IPS-18c (cell line): ENCODE measurements around the gene ID1.
A peak's percentile ranks its signal among the peaks of the same experiment; 100 is the strongest.
"Not testable (repeated sequence)": the region's sequence is repeated elsewhere in the genome, so short reads cannot be mapped to it uniquely, and the experiment has no call there.

Source experiments
- H3K4me3 ChIP-seq: 2 replicates; pipeline ENCODE4 v1.7.0; 2013; ENCODE audit warnings: low read depth, mild to moderate bottlenecking, low read length, moderate library complexity; ENCODE audit not compliant: insufficient read depth
- H3K9me3 ChIP-seq: one replicate; pipeline ENCODE4 v1.6.1; 2013; ENCODE audit warnings: mild to moderate bottlenecking, low read length, moderate library complexity; ENCODE audit not compliant: control insufficient read depth, insufficient read depth

Gene ID1

DNA sequence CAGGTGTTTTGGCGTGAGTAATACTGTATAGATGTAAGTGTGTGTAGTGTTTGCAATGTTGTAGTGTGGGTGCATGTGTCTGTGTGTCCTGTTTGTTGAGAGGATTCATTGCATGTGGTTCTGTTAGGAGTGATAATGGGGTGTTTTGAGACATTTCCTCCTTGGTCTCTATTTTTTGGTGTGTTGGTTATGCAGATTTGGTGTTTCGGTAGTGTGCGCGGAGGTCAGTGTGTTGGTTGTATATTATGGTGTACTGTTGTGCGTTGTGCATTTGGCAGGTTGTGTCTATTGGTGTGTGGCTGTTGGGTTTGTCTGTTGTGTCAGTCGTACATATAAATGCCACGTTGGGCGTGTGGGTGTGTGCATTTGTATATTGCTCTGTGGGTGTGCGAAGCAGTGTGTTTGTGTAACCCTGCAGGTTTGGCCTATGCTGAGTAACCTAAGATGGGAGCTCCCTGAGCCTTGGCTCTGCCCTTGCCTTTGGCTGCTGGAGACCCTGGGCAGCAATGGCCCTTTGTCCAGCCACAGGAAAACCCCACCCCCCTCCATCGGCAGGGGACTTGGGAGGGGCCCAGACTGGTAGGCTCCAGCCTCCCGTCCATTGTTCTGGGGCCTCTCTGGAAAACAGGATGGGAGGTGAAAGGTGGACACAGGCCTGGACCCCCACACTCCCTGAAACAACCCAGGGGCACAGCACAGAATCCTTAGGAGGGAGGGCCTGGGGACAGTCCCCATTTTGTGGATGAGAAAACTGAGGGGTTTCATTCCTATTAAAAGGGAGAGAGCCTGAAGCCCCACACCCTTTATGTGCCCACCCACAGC, 10.3 kb upstream of the ID1 start:
- H3K9me3 ChIP-seq: no peaks in the 10 kb centered on the region
- no peak overlapping the region for H3K4me3 ChIP-seq

DNA sequence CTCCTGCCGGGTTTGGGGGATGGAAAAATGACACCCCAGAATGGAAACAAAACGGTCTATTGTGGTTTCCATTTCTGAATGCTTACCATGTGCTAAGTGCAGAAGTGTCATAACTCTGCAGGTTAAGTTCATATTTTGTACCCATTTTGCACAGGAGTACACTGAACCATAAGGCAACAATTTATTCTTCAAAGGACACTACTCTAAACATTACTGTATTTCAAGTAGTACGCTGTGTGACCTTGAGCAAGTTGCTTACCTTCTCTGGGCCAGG, 9.8 kb upstream of the ID1 start:
- Histone ChIP-seq H3K9me3 (no peaks in the 10 kb centered on the region), H3K4me3 (no peak overlapping the region)

DNA sequence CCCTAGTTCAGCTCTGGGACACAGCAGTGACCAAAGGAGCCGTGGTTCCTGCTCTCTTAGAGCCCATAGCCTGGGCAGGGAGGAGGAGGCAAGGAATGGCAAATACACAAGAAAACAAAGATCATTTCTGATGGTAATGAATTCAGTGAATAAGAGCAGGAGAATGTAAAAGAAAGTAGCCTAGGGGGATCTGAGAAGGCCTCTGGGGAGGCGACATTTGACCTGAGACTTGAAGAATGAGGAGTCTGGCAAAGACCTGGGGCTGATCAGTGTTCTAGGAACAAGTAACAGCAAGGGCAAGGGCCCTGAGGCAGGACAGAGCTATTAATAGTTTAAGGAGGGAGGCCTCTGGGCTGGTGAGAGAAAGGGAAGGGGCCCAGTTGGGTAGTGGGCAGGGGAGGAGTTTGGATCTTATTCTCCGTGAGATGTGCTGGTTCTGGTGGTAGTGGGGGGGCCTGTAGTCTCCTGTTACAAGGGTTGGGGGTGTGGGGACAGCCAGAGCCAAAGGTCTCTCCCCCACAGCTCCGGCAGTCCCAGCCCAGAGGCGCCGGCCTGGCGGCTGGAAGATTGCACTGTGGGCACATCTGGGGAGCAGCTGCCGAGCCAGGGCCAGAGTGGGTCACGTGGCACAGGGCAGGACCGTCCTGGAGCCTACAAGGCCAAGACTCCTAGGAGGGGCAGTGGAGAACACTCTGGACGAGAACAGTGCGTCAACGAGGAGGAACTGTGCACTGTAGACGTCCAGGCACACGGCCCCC, 9.3 kb upstream of the ID1 start:
- no peak overlapping the region for H3K4me3 ChIP-seq

DNA sequence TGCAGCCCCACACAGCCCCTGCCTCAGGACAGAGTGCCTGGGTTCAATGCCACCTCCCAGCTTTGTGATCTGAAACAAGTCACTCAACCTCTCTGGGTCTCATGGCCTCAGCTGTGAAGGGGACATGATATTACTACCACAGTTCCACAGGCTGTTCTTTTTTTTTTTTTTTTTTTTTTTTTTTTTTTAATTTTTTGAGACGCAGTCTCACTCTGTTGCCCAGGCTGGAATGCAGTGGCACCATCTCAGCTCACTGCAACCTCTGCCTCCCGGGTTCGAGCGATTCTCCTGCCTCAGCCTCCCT, 8.7 kb upstream of the ID1 start:
- H3K4me3 ChIP-seq, H3K9me3 ChIP-seq: not testable (repeated sequence)

More for the DNA sequence above, 9.3 kb upstream of the ID1 start:
- no peaks in the 10 kb centered on the region for H3K9me3 ChIP-seq

DNA sequence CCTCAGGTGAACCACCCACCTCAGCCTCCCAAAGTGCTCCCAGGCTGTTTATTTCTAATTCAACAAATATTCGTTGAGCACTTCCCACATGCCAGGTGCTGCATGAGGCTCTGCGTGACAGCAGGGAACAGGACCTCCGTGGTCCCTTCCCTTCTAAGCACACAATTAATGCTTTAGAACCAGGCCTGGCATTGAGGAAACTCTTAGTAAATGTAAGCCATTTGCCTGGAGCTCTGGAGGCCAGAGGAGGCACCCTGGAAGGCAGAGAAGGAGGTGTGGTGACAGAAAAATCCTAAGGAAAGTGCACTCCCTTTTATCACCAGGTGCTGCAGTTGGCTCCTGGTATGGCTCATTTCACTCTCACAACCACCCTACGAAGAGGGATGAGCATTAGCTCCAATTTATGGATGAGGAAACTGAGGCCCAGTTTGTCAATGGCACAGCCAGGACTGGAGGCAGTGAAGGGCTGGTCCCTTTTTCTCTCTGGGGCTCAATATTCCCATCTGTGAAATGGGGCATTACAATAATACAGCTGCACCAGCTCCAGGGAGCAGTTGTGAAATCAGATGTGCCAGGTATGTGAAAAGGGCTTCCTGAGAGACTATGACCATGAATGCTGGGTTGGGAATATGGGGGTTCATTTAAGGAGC, 8.1 kb upstream of the ID1 start:
- Histone ChIP-seq H3K9me3 (no peaks in the 10 kb centered on the region), H3K4me3 (no peak overlapping the region)

DNA sequence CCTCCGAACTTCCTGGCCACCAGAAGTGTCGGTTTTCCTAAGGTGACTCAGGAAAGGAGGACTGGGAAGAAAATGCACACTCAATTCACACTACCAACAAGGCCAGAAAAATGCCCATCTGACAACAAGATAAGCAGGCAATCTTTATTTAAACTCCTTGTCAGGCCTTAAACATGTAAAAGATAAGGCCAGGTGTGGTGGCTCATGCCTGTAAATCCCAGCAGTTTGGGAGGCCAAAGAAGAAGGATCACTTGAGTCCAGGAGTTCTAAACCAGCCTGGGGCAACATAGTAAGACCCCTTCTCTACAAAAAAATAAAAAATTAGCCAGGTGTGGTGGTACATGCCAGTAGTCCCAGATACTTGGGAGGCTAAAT, 7.6 kb upstream of the ID1 start:
- Histone ChIP-seq H3K9me3 (no peaks in the 10 kb centered on the region), H3K4me3 (no peak overlapping the region)

DNA sequence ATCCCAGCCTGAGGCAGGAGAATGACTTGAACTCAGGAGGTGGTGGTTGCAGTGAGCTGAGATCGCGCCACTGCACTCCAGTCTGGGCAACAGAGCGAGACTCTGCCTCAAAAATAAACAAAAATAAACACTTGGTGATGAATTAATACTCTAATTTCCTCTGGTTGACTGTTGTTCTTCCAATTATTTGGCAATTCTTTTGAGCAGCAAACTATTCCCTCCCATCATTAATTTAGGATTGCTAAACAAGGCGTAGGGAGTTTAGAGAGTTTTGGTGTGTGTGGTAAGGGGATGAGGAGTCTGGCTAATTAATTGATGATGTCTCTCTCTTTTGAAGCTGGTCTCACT, 2.7 kb upstream of the ID1 start:
- peaks cover 3% of the 10 kb centered on the region for H3K9me3 ChIP-seq
- no peak overlapping the region for H3K4me3 ChIP-seq

DNA sequence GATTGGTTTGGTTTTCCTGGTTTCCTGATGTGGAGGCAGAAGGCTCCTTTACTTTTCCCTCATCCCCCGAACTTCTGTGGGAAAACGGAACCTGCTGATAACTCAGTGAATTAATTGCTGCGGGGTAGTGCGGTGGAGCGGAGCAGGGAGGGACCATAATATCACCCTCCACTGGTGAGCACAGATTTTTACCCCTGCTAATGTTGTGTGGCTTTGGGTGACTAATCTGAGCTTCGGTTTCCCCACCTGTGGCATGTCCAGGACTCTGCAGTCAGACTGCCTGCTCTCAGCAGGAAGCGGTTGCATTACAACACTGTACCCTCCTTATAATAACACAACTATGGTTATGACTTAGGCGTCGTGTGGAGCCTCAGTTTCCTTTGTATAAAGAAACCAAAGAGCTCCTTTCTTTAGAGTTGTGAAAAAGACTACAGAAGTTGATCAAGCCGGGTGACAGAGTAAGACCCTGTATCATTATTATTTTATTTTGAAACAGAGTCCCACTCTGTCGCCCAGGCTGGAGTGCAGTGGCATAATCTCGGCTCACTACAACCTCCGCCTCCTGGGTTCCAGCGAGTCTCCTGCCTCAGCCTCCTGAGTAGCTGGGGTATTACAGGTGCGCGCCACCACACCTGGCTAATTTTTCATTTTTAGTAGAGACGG, 2.2 kb upstream of the ID1 start:
- Histone ChIP-seq H3K4me3 (no peak overlapping the region), H3K9me3 (peaks cover 3% of the 10 kb centered on the region)

DNA sequence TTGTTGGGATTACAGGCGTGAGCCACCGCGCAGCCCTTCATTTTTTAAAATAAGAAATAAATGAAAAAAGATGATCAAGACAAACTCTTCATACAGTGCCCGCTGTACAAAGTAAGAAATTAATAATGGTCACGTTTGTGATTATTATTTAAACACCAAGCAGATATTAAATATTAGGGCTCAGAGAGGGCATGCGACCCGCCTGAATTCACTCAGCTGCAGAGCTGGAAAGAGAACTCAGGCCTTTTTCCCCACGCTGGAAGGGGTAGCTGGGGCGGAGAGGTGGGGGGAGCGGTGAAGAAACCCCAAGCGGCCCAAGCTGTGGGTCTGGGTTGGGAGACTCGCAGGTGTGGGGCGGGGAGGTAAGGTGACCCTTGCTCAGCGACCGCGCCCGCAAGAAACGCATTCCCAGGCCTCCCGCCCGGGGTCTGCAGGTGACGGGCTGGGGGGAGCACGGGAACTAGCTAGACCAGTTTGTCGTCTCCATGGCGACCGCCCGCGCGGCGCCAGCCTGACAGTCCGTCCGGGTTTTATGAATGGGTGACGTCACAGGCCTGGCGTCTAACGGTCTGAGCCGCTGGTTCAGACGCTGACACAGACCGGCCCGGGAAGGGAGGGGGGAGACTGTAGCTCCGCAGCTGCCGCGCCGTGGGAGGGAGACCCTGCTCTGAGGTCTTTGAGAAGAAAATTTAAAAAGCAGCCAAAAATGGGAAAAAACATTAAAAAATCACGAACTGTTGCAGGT, 1.1 kb upstream of the ID1 start:
- Histone ChIP-seq H3K9me3 (peaks cover 3% of the 10 kb centered on the region), H3K4me3 (peak overlapping the region; percentile 99)

DNA sequence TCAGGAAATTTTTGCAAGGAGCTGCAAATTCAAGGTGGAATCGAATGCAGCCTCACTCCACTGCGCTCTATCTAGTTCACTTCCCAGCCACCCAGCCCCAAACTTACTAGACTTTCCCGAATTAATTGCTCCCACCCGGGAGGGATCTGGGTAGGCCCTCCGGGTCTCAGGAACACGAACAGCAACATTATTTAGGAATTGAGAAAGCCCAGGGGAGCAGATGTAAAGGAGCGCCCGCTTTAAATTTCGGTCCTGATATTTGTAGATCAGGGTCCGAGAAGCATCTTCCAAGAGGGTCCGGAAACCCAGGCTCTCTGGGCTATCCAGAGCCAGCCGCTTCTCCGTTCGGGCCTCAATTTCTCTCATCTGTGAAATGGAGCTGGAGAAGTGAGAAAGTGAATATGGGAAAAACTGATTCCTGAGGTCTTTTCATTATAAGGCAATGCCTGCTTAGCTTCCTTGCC, 490 bp upstream of the ID1 start:
- peak overlapping the region; percentile 99 for H3K4me3 ChIP-seq
- H3K9me3 ChIP-seq: peaks cover 3% of the 10 kb centered on the region

DNA sequence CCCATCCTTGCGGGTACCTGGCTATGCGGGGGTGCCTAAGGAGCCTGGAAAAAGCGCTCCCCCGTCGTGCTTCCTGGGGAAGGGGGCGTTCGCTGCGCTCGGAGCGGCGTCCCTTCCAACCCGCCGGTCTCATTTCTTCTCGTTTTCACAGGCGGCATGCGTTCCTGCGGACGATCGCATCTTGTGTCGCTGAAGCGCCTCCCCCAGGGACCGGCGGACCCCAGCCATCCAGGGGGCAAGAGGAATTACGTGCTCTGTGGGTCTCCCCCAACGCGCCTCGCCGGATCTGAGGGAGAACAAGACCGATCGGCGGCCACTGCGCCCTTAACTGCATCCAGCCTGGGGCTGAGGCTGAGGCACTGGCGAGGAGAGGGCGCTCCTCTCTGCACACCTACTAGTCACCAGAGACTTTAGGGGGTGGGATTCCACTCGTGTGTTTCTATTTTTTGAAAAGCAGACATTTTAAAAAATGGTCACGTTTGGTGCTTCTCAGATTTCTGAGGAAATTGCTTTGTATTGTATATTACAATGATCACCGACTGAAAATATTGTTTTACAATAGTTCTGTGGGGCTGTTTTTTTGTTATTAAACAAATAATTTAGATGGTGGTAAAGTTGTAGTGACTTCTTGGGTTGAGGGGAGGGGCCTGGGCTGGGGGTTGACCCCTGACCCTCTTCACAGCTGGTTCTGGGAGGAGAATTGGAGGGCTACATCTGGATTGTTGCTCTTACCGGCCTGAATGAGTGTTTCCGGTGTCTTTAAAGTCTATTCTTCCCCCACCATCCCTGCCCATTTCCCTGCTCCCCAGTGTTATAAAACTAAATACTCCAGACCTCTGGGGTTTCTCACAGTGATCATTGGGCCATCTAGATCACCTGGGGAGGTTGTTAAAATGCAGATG, 1.1 kb downstream of the ID1 start:
- Histone ChIP-seq H3K4me3 (peak overlapping the region; percentile 99), H3K9me3 (peaks cover 3% of the 10 kb centered on the region)

DNA sequence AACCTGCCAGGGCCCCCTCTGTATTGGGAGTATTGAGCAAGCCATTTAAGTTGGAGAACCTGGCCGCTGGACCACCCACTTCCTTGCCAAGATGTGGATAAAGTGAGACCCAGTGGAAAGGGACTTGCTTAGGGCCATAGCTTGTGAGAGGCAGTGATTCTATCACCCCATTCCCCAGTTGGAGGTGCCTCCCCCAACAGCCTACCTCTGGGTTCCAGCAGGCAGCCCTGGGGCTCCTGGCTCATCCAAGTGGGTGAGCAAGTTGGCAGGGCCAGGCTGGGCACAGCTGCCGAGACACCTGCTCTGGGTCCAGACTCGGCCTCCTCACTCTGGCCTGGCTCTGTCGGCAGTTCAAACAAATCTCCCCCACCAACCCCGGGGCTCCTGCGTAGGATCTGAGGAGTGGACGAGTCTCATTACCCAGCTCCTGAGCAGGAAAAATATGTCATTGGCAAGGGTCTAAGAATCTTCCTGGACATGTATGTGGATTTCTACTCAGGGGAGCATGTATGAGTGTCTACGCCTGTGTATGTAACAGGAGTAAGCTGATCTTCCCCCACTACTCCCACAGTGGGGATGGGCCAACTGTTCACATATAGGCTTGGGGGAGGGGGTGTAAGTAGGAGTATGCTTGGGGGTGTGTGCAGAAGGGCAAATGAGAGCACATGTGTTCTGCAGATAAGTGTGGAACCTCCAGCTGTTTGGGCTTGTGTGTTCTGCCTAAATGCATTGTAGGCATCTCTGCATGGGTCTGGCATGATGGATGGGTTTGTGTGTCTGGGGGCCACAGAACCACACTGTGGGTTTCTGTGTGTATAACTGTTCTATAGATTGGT, 1.9 kb downstream of the ID1 start:
- Histone ChIP-seq H3K9me3 (peaks cover 3% of the 10 kb centered on the region), H3K4me3 (peak overlapping the region; percentile 99)

DNA sequence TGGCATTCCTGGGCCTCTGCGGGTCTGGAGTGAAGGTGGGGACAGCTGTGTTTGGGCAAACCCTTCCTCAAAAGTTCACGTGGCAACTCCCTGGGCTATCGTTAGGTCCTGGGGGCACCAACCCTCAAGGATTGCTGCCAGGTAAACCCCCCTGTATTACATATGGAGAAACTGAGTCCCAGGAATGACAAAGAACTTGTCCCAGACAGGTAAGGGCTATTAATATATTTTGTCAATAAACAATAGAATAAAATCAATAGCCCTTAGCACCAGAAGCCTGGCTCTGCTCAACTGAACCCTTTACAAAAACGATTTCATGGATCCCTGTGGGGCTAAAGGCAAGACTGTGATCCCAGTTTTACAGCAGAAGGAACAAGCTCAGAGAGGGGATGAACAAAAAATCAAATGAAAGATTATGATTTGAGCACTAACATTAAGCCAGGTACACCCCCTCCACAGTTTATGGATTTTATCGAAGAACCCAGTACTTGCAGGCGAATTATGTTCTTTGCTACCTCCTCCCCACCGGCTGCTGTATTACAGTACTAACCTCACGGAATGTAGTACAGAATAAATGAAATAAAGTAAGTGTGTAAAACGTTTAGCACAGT, 2.7 kb downstream of the ID1 start:
- Histone ChIP-seq H3K9me3 (peaks cover 3% of the 10 kb centered on the region), H3K4me3 (peak overlapping the region; percentile 99; the same call in 1 of the 2 replicates)

DNA sequence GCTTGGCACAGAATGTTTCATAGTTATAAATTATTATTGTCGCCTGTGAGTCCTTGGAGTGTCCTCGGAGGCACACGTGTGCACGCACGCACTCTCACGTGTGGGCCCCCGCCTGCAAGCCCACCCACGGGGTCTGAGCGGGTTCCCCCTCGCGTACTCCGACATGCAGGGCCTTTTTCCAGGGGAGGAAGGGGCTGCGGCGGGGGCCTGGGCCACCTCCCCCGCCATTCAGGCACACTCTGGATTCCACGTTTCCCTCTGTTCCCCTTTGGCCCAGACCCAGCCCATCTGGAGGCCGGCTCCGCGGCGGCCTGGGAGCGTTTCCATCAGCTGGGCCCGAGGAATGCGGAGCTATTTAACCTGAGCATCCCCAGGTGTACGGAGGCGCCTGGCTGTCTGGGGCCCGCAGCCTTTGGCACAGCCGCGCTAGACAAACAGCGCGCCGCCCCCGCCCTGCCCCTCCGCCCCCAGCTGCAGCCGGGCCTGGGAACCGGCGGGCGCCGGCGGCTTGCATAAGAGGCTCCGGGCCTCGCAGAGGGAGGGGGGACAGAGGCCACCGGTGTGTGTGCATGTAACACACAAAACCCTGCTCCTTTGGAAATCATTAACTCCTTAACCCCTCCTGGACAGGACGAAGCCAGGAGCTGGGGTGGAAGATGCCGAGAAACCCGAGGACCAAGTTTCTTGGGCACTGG, 3.3 kb downstream of the ID1 start:
- Histone ChIP-seq H3K9me3 (peaks cover 3% of the 10 kb centered on the region), H3K4me3 (peak overlapping the region; percentile 22; the same call in 1 of the 2 replicates)

DNA sequence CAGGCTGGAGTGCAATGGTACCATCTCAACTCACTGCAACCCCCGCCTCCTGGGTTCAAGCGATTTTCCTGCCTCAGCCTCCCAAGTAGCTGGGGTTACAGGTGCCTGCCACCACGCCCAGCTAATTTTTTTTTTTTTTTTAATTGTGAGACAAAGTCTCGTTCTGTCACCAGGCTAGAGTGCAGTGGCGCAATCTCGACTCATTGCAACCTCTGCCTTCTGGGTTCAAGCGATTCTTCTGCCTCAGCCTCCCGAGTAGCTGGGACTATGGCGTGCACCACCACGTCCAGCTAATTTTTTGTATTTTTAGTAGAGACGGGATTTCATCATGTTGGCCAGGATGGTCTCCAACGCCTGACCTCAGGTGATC, 7.2 kb downstream of the ID1 start:
- H3K9me3 ChIP-seq, H3K4me3 ChIP-seq: not testable (repeated sequence)
